DMS53 treated with DMSO at 0.1 percent for 48 hours (cell line): ENCODE measurements around the gene WAC.
"Not testable (repeated sequence)": the region's sequence is repeated elsewhere in the genome, so short reads cannot be mapped to it uniquely, and the experiment has no call there.

Source experiments
- DNase-seq: peaks from one replicate; lab custom pipeline; 2025; ENCODE audit not compliant: unreplicated experiment; lab: John Stamatoyannopoulos, UW

Gene WAC

GRCh38 chr10:28604567-28605536 is 71.9 kb downstream of the WAC start:
- DNase-seq, result no peak

- no peak for DNase-seq
Measured at GRCh38 chr10:28606568-28606967, 73.7 kb downstream of the WAC start.

- not testable (repeated sequence) for DNase-seq
Measured at GRCh38 chr10:28609636-28610035, 76.7 kb downstream of the WAC start.

GRCh38 chr10:28612877-28613276 is 80.0 kb downstream of the WAC start:
- DNase-seq, result no peak

GRCh38 chr10:28616514-28616913 is 83.6 kb downstream of the WAC start:
- no peak for DNase-seq

GRCh38 chr10:28619455-28619854 is 86.5 kb downstream of the WAC start:
- DNase-seq, result no peak

GRCh38 chr10:28620251-28620650 is 87.3 kb downstream of the WAC start:
- DNase-seq, result no peak

GRCh38 chr10:28623483-28623882 is 90.6 kb downstream of the WAC start:
- DNase-seq, result no peak

GRCh38 chr10:28624351-28624750 is 91.4 kb downstream of the WAC start:
- no peak for DNase-seq

- DNase-seq, result no peak
Measured at GRCh38 chr10:28627102-28627501, 94.2 kb downstream of the WAC start.

- DNase-seq, result peak; percentile 97
Measured at GRCh38 chr10:28628184-28628893, 95.4 kb downstream of the WAC start.

GRCh38 chr10:28631896-28632583 is 99.1 kb downstream of the WAC start:
- DNase-seq, result no peak

- no peak for DNase-seq
Measured at GRCh38 chr10:28632584-28632945, 99.6 kb downstream of the WAC start.

GRCh38 chr10:28633750-28634149 is 100.8 kb downstream of the WAC start:
- no peak for DNase-seq

- no peak for DNase-seq
Measured at GRCh38 chr10:28637346-28637745, 104.4 kb downstream of the WAC start.

- DNase-seq, result no peak
Measured at GRCh38 chr10:28638392-28638791, 105.5 kb downstream of the WAC start.

GRCh38 chr10:28640551-28640950 is 107.6 kb downstream of the WAC start:
- DNase-seq, result no peak

GRCh38 chr10:28644647-28645046 is 111.7 kb downstream of the WAC start:
- DNase-seq, result no peak

GRCh38 chr10:28652106-28652505 is 119.2 kb downstream of the WAC start:
- no peak for DNase-seq

GRCh38 chr10:28652703-28653102 is 119.8 kb downstream of the WAC start:
- DNase-seq, result no peak

GRCh38 chr10:28658824-28659223 is 125.9 kb downstream of the WAC start:
- not testable (repeated sequence) for DNase-seq

GRCh38 chr10:28661035-28661434 is 128.1 kb downstream of the WAC start:
- DNase-seq, result no peak
